Neural crest cell (in vitro differentiated cells): ENCODE data around the gene PKNOX1. TPM values are rescaled to one million over a fixed set of nuclear protein-coding genes. Genes with fewer than 3 reads are reported as not detected.
"Not testable (repeated sequence)": the region's sequence is repeated elsewhere in the genome, so short reads cannot be mapped to it uniquely, and the experiment has no call there.

Source experiments
- DNase-seq: peaks from one replicate; pipeline ENCODE4 v3.0.0; 2021; ENCODE audit warnings: low read depth, mixed read lengths, low spot score
- H3K27ac Mint-ChIP-seq: one replicate; pipeline ENCODE4 v1.8.0; 2021; ENCODE audit warnings: mild to moderate bottlenecking, mixed read lengths; ENCODE audit not compliant: unreplicated experiment
- H3K27me3 Mint-ChIP-seq: 2 replicates; pipeline ENCODE4 v1.8.0; 2021; ENCODE audit warnings: low read depth, mild to moderate bottlenecking, mixed read lengths
- H3K36me3 Mint-ChIP-seq: 2 replicates; pipeline ENCODE4 v1.8.0; 2021; ENCODE audit warnings: low read depth, mild to moderate bottlenecking, mixed read lengths
- H3K4me1 Mint-ChIP-seq: 2 replicates; pipeline ENCODE4 v1.8.0; 2021; ENCODE audit warnings: mixed read lengths
- H3K4me3 Mint-ChIP-seq: one replicate; pipeline ENCODE4 v1.8.0; 2021; ENCODE audit warnings: mild to moderate bottlenecking, mixed read lengths
- H3K9me3 Mint-ChIP-seq: 2 replicates; pipeline ENCODE4 v1.8.0; 2021; ENCODE audit warnings: mixed read lengths
- CTCF ChIP-seq: fragments of 200-600 bp; sonication (generic); conservative IDR thresholded peaks from 2 replicates; pipeline ENCODE4 v1.5.0; 2021; ENCODE audit warnings: antibody characterized with exemption, mild to moderate bottlenecking
- total RNA-seq: library from RNA; stranded (reverse); gene quantifications from 2 replicates; pipeline ENCODE4 v1.2.1, GENCODE V29; 2021

The PKNOX1 gene
- total RNA-seq, 1 donor from 2014 or later, result 19.3 TPM

GRCh38 chr21:42942244-42942643 lies 32.1 kb upstream of the PKNOX1 start:
- H3K4me3 Mint-ChIP-seq, result no peak overlapping the region
- no peaks in the 10 kb centered on the region for H3K9me3 Mint-ChIP-seq
- no peak for TF ChIP-seq CTCF
- no peak overlapping the region for H3K27ac Mint-ChIP-seq
- no peaks in the 10 kb centered on the region for H3K36me3 Mint-ChIP-seq
- DNase-seq, result no peak
- H3K27me3 Mint-ChIP-seq, result no peaks in the 10 kb centered on the region
- H3K4me1 Mint-ChIP-seq, result peaks cover 4% of the 10 kb centered on the region

GRCh38 chr21:42949094-42949755 lies 25.1 kb upstream of the PKNOX1 start:
- not testable (repeated sequence) for H3K4me3 Mint-ChIP-seq, H3K4me1 Mint-ChIP-seq, H3K36me3 Mint-ChIP-seq, H3K9me3 Mint-ChIP-seq, H3K27ac Mint-ChIP-seq, H3K27me3 Mint-ChIP-seq, DNase-seq

GRCh38 chr21:42951193-42951592 lies 23.2 kb upstream of the PKNOX1 start:
- DNase-seq, H3K4me1 Mint-ChIP-seq, H3K36me3 Mint-ChIP-seq, H3K4me3 Mint-ChIP-seq, H3K27me3 Mint-ChIP-seq, H3K9me3 Mint-ChIP-seq, H3K27ac Mint-ChIP-seq: not testable (repeated sequence)

- H3K36me3 Mint-ChIP-seq, result no peaks in the 10 kb centered on the region
- no peak for DNase-seq
- H3K27ac Mint-ChIP-seq, result no peak overlapping the region
- no peaks in the 10 kb centered on the region for H3K9me3 Mint-ChIP-seq
- H3K27me3 Mint-ChIP-seq, result peaks cover 3% of the 10 kb centered on the region
- H3K4me3 Mint-ChIP-seq, result no peak overlapping the region
- no peaks in the 10 kb centered on the region for H3K4me1 Mint-ChIP-seq
- TF ChIP-seq CTCF, result no peak
These were observed 17.3 kb upstream of the PKNOX1 start for GRCh38 chr21:42956824-42957630.

- not testable (repeated sequence) for H3K27me3 Mint-ChIP-seq, H3K9me3 Mint-ChIP-seq, H3K4me3 Mint-ChIP-seq, H3K27ac Mint-ChIP-seq, DNase-seq, H3K4me1 Mint-ChIP-seq, H3K36me3 Mint-ChIP-seq
These were observed 16.2 kb upstream of the PKNOX1 start for GRCh38 chr21:42958122-42958521.

GRCh38 chr21:42959728-42960127 lies 14.6 kb upstream of the PKNOX1 start:
- no peaks in the 10 kb centered on the region for H3K36me3 Mint-ChIP-seq
- H3K4me1 Mint-ChIP-seq, result no peaks in the 10 kb centered on the region
- H3K4me3 Mint-ChIP-seq, result no peak overlapping the region
- no peak for TF ChIP-seq CTCF
- no peak for DNase-seq
- H3K9me3 Mint-ChIP-seq, result no peaks in the 10 kb centered on the region
- peaks cover 3% of the 10 kb centered on the region for H3K27me3 Mint-ChIP-seq
- no peak overlapping the region for H3K27ac Mint-ChIP-seq

GRCh38 chr21:42962380-42963007 lies 11.9 kb upstream of the PKNOX1 start:
- H3K9me3 Mint-ChIP-seq, result no peaks in the 10 kb centered on the region
- H3K36me3 Mint-ChIP-seq, result no peaks in the 10 kb centered on the region
- H3K4me3 Mint-ChIP-seq, result no peak overlapping the region
- DNase-seq, result no peak
- no peak for TF ChIP-seq CTCF
- no peaks in the 10 kb centered on the region for H3K4me1 Mint-ChIP-seq
- peaks cover 2% of the 10 kb centered on the region for H3K27me3 Mint-ChIP-seq
- H3K27ac Mint-ChIP-seq, result no peak overlapping the region
